Measurements from ENCODE around the gene CDSN.
"Not testable (repeated sequence)": the region's sequence is repeated elsewhere in the genome, so short reads cannot be mapped to it uniquely, and the experiment has no call there.

CDSN gene

GRCh38 chr6:31081872-31082271 lies 38.4 kb downstream of the CDSN start:
- no peak for DNase-seq

GRCh38 chr6:31079656-31080261 lies 40.5 kb downstream of the CDSN start:
- DNase-seq: no peak

GRCh38 chr6:31076611-31077010 lies 43.6 kb downstream of the CDSN start:
- no peak for DNase-seq

GRCh38 chr6:31075528-31075927 lies 44.7 kb downstream of the CDSN start:
- DNase-seq: no peak

- no peak for DNase-seq
Measured at GRCh38 chr6:31074401-31074800, 45.8 kb downstream of the CDSN start.

GRCh38 chr6:31070711-31071197 lies 49.5 kb downstream of the CDSN start:
- DNase-seq: no peak

- DNase-seq: peak; percentile 26
Measured at GRCh38 chr6:31068669-31069340, 51.4 kb downstream of the CDSN start.

- not testable (repeated sequence) for DNase-seq
Measured at GRCh38 chr6:31067891-31068668, 52.2 kb downstream of the CDSN start.

- not testable (repeated sequence) for DNase-seq
Measured at GRCh38 chr6:31067028-31067427, 53.2 kb downstream of the CDSN start.

- no peak for DNase-seq
Measured at GRCh38 chr6:31065556-31065955, 54.7 kb downstream of the CDSN start.

Data from GF-D8 (cell line).